Activated naive CD4-positive, alpha-beta T cell treated with anti-CD3 and anti-CD28 coated beads for 36 hours (primary cell): ENCODE measurements around the gene PRRC2C. TPM values are rescaled to one million over a fixed set of nuclear protein-coding genes. Genes with fewer than 3 reads are reported as not detected.

Experiments
- CTCF ChIA-PET: fragments of 350-600 bp; sonication (Branson Sonifier 250); formaldehyde crosslinking; loops from one replicate; lab custom pipeline; 2021; ENCODE audit warnings: antibody characterized with exemption; lab: Charles Lee
- DNase-seq: peaks from one replicate; pipeline ENCODE4 v3.0.0-alpha.2; 2020
- H3K27ac Mint-ChIP-seq: one replicate; pipeline ENCODE4 v1.8.0; 2021; ENCODE audit warnings: mild to moderate bottlenecking, mixed read lengths
- H3K27me3 Mint-ChIP-seq: one replicate; pipeline ENCODE4 v1.8.0; 2021; ENCODE audit warnings: low read depth, mixed read lengths
- H3K36me3 Mint-ChIP-seq: one replicate; pipeline ENCODE4 v1.8.0; 2021; ENCODE audit warnings: low read depth, mixed read lengths
- H3K4me1 Mint-ChIP-seq: one replicate; pipeline ENCODE4 v1.8.0; 2021; ENCODE audit warnings: low read depth, mixed read lengths
- H3K4me3 Mint-ChIP-seq: one replicate; pipeline ENCODE4 v1.8.0; 2021; ENCODE audit warnings: mild to moderate bottlenecking, moderate library complexity, mixed read lengths
- H3K9me3 Mint-ChIP-seq: one replicate; pipeline ENCODE4 v1.8.0; 2021; ENCODE audit warnings: mixed read lengths
- intact Hi-C: fragments of 100-400 bp; cut with micrococcal nuclease; formaldehyde crosslinking; loops from one replicate; pipeline ENCODE4 v1.15.1; 2023
- total RNA-seq, 2 experiments: library from RNA; stranded (reverse); gene quantifications; one replicate each; pipeline ENCODE4 v1.2.3, GENCODE V29; 2021

The PRRC2C gene
- total RNA-seq, 2 experiments from 2014 or later = 199 to 206 TPM

DNA sequence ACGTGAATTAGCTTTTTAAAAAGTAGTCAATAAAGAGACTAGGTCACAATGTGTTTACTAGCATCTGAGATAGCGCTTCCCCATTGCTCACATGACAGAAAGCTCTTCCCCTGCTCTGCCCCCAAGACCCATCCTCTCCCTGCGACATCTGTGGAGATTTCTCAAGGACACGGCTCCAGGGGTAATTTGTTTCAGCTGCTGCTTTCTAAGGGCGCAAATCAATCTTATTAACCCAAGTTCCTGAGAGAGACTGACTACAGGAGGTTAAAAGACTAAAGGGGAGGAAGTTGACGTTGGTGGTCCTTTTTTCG is 136.8 kb downstream of the PRRC2C start, which contains the start of gene MYOCOS:
Gene MYOCOS (plus strand): TSS at position 92 of the 311 bp plus-strand sequence. CDS start 1,641 bp downstream, outside the sequence.
- Mint-ChIP-seq H3K9me3 (no peaks in the 10 kb centered on the region), H3K4me1 (no peaks in the 10 kb centered on the region), H3K27ac (no peak within 1 kb of the TSS), H3K4me3 (no peak within 1 kb of the TSS), H3K27me3 (no peaks in the 10 kb centered on the region), H3K36me3 (no peaks in the 10 kb centered on the region)
- CTCF ChIA-PET = interaction anchor here (0.9 kb wide), 1 partner anchor 22 kb away, joined by 4 read pairs; no protein-coding TSS in a partner anchor
- DNase-seq = no peak
- intact Hi-C loops = no loop called here

- Mint-ChIP-seq H3K4me1 (no peaks in the 10 kb centered on the region), H3K9me3 (no peaks in the 10 kb centered on the region), H3K36me3 (no peaks in the 10 kb centered on the region), H3K27ac (no peak overlapping the region), H3K27me3 (no peaks in the 10 kb centered on the region), H3K4me3 (no peak overlapping the region)
- no peak for DNase-seq
- CTCF ChIA-PET = interaction anchor here (1.0 kb wide), 1 partner anchor 21 kb away, joined by 3 read pairs; no protein-coding TSS in a partner anchor
- intact Hi-C loops = no loop called here
These were observed 138.5 kb downstream of the PRRC2C start for GRCh38 chr1:171623651-171624331.

DNA sequence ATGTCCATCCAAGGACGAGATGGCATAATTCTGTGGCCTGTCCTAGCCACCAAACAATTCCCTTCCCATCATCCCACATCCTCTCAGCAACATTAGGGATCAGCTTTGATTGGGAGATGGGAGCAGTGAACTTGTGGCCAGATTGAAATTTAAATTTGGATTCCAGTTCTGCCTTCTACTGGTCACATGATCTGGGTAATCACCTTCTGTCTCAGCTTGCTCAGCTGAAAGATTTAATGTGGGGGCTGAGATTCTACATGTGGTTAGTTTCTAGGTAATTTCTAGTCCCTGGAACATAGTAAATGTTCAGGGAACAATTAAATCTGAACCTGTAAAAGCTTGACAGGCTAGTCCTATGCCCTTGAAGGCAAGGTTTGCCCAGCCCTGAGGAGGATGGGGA is 139.9 kb downstream of the PRRC2C start:
- no peaks in the 10 kb centered on the region for H3K36me3 Mint-ChIP-seq
- intact Hi-C loops = no loop called here
- no peaks in the 10 kb centered on the region for H3K4me1 Mint-ChIP-seq
- no peak overlapping the region for H3K27ac Mint-ChIP-seq
- no peak overlapping the region for H3K4me3 Mint-ChIP-seq
- no peaks in the 10 kb centered on the region for H3K9me3 Mint-ChIP-seq
- no peaks in the 10 kb centered on the region for H3K27me3 Mint-ChIP-seq
- DNase-seq = no peak
- CTCF ChIA-PET = interaction anchor here (1.6 kb wide), 1 partner anchor 29 kb away, joined by 4 read pairs; no protein-coding TSS in a partner anchor

GRCh38 chr1:171627020-171627419 is 141.7 kb downstream of the PRRC2C start:
- CTCF ChIA-PET = no interaction called here
- no peaks in the 10 kb centered on the region for H3K36me3 Mint-ChIP-seq
- intact Hi-C loops = no loop called here
- no peaks in the 10 kb centered on the region for H3K9me3 Mint-ChIP-seq
- DNase-seq = no peak
- no peaks in the 10 kb centered on the region for H3K4me1 Mint-ChIP-seq
- no peak overlapping the region for H3K27ac Mint-ChIP-seq
- H3K4me3 Mint-ChIP-seq = no peak overlapping the region
- H3K27me3 Mint-ChIP-seq = no peaks in the 10 kb centered on the region

DNA sequence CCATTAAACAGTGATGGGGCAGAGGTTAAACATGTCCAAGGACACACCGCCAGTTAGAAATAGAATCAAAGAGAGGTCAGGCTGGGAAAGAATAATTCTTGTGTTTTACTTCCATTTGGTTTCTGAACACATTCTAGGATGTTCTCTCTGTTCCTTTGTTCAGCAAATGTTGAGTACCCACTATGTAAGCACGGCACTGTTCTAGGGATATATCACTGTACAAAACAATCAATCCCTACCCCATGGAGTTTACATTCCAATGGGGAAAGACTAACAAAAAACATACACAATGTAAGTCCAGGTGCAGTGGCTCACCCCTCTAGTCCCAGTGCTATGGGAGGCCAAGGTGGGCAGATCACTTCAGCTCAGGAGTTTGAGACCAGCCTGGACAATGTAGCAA is 142.9 kb downstream of the PRRC2C start:
- CTCF ChIA-PET = no interaction called here
- DNase-seq = no peak
- Mint-ChIP-seq H3K4me1 (no peaks in the 10 kb centered on the region), H3K36me3 (no peaks in the 10 kb centered on the region), H3K4me3 (no peak overlapping the region), H3K27ac (no peak overlapping the region), H3K9me3 (no peaks in the 10 kb centered on the region), H3K27me3 (no peaks in the 10 kb centered on the region)
- intact Hi-C loops = no loop called here

GRCh38 chr1:171635661-171636060 is 150.3 kb downstream of the PRRC2C start:
- Mint-ChIP-seq H3K9me3 (no peaks in the 10 kb centered on the region), H3K27me3 (no peaks in the 10 kb centered on the region), H3K4me1 (no peaks in the 10 kb centered on the region), H3K4me3 (no peak overlapping the region), H3K36me3 (no peaks in the 10 kb centered on the region), H3K27ac (no peak overlapping the region)
- CTCF ChIA-PET = interaction anchor here (1.4 kb wide), 1 partner anchor 9 kb away, joined by 6 read pairs; no protein-coding TSS in a partner anchor
- intact Hi-C loops = no loop called here
- no peak for DNase-seq

DNA sequence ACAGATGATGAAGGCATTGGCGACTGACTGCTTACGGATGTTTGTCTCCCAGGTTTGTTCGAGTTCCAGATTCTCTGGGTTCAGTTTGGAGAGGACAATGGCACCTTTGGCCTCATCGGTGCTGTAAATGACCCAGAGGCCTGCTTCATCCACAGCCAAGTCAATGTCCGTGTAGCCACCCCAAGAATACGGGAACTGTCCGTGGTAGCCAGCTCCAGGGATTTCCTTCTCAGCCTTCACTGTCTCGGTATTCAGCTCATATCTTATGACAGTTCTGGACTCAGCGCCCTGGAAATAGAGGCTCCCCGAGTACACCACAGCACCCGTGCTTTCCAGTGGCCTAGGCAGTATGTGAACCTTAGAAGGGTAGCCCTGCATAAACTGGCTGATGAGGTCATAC is 150.8 kb downstream of the PRRC2C start:
- intact Hi-C loops = no loop called here
- H3K36me3 Mint-ChIP-seq = no peaks in the 10 kb centered on the region
- no peaks in the 10 kb centered on the region for H3K4me1 Mint-ChIP-seq
- H3K4me3 Mint-ChIP-seq = no peak overlapping the region
- no peak overlapping the region for H3K27ac Mint-ChIP-seq
- H3K27me3 Mint-ChIP-seq = no peaks in the 10 kb centered on the region
- CTCF ChIA-PET = interaction anchor here (1.4 kb wide), 1 partner anchor 9 kb away, joined by 6 read pairs; no protein-coding TSS in a partner anchor
- DNase-seq = no peak
- H3K9me3 Mint-ChIP-seq = no peaks in the 10 kb centered on the region

DNA sequence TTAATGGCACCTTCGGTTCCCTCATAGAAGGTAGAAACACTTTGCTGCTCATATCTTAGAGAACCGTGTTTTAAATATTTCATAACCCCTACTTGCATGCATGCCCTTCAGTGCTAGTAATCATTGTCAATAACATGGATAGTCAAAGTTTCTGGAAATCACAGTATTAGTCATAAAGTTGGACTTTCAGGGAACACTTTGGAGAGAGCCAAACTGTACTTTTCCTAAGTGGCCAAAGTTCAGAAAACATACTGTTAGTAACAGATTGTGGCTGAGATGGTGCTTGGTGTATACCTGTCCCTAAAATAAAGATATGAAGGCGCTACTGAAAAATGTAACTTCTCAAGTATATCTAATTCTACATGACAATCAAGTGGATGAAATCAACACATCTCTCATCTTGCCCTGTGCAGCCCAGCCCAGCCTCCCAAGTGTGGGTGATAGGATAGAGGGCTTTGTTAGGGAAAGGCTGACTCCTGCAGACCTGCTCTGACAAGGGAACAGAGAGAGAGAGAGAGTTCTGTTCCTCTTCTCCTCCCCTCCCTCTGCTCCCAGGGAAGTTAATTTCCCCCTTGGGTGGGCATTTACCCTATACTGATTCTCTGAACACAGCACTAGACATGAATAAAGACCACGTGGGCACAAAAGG is 152.7 kb downstream of the PRRC2C start:
- CTCF ChIA-PET = interaction anchor here (1.4 kb wide), 1 partner anchor 17 kb away, joined by 3 read pairs; no protein-coding TSS in a partner anchor
- H3K27ac Mint-ChIP-seq = no peak overlapping the region
- intact Hi-C loops = no loop called here

DNA sequence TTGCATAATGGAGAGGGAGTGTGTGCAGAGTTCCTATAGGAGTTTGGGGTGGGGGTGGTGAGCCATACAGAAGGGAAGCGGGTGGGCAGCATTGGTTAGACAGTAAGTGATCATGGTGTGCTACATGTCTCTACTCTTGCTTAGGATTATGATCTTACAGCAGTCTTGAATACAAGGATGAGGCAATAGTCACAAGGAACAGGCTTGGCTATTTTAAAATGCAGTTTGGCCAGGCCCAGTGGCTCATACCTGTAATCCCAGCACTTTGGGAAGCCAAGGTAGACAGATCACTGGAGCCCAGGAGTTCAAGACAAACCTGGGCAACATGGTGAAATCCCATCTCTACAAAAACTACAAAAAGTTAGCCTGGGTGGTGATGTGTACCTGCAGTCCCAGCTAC is 154.9 kb downstream of the PRRC2C start:
- intact Hi-C loops = no loop called here
- H3K4me1 Mint-ChIP-seq = peaks cover 4% of the 10 kb centered on the region
- no peak for DNase-seq
- H3K27ac Mint-ChIP-seq = no peak overlapping the region
- H3K36me3 Mint-ChIP-seq = no peaks in the 10 kb centered on the region
- H3K27me3 Mint-ChIP-seq = no peaks in the 10 kb centered on the region
- CTCF ChIA-PET = no interaction called here
- no peak overlapping the region for H3K4me3 Mint-ChIP-seq
- H3K9me3 Mint-ChIP-seq = no peaks in the 10 kb centered on the region

More for the DNA sequence above, 152.7 kb downstream of the PRRC2C start:
- no peak for DNase-seq
- Mint-ChIP-seq H3K9me3 (no peaks in the 10 kb centered on the region), H3K36me3 (no peaks in the 10 kb centered on the region), H3K4me1 (no peaks in the 10 kb centered on the region), H3K27me3 (no peaks in the 10 kb centered on the region), H3K4me3 (no peak overlapping the region)

GRCh38 chr1:171641076-171641864 is 155.9 kb downstream of the PRRC2C start:
- DNase-seq = no peak
- Mint-ChIP-seq H3K9me3 (no peaks in the 10 kb centered on the region), H3K4me1 (peaks cover 4% of the 10 kb centered on the region), H3K36me3 (no peaks in the 10 kb centered on the region), H3K27me3 (no peaks in the 10 kb centered on the region), H3K4me3 (no peak overlapping the region), H3K27ac (no peak overlapping the region)
- CTCF ChIA-PET = no interaction called here
- intact Hi-C loops = no loop called here

DNA sequence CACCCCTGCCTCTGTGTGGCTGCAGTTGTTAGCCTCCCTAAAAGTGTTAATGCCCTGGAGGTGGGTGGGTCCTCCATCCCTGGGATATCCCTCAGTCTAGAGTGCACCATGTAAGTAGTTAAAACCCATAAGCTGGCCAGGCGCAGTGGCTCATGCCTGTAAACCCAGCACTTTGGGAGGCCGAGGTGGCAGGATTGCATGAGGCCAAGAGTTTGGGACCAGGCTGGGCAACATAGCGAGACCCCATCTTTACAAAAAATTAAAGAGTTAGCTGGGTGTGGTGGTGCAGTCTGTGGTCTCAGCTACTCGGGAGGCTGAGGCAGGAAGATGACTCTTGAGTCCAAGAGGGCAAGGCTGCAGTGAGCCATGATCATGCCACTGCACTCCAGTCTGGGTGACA is 156.9 kb downstream of the PRRC2C start:
- Mint-ChIP-seq H3K27me3 (no peaks in the 10 kb centered on the region), H3K4me1 (peaks cover 4% of the 10 kb centered on the region), H3K36me3 (no peaks in the 10 kb centered on the region), H3K4me3 (no peak overlapping the region), H3K9me3 (no peaks in the 10 kb centered on the region), H3K27ac (no peak overlapping the region)
- no peak for DNase-seq
- CTCF ChIA-PET = interaction anchor here (0.8 kb wide), 2 partner anchors 99 to 893 kb away, joined by 3 to 4 read pairs; no protein-coding TSS in a partner anchor
- intact Hi-C loops = no loop called here
